Right kidney (tissue), 1 donor: ENCODE measurements around the gene ZNF132.

Experiments
- DNase-seq: peaks from one replicate; pipeline ENCODE4 v3.0.0-alpha.2; 2016

Gene ZNF132

GRCh38 chr19:58387338-58388174 lies 52.4 kb downstream of the ZNF132 start:
- DNase-seq = no peak

- peak; percentile 89 for DNase-seq
Measured at GRCh38 chr19:58386576-58387337, 53.2 kb downstream of the ZNF132 start, which contains the start of gene RPS5. RPS5 (plus strand) TSS chr19:58387269; CDS start chr19:58388138, 869 bp downstream.

GRCh38 chr19:58385891-58386575 lies 53.9 kb downstream of the ZNF132 start:
- DNase-seq = peak; percentile 27

- DNase-seq = no peak
Measured at GRCh38 chr19:58385313-58385890, 54.6 kb downstream of the ZNF132 start.

- no peak for DNase-seq
Measured at GRCh38 chr19:58382997-58383603, 56.9 kb downstream of the ZNF132 start.
